ENCODE measurements around the gene PPP2R2C.

Gene PPP2R2C

DNA sequence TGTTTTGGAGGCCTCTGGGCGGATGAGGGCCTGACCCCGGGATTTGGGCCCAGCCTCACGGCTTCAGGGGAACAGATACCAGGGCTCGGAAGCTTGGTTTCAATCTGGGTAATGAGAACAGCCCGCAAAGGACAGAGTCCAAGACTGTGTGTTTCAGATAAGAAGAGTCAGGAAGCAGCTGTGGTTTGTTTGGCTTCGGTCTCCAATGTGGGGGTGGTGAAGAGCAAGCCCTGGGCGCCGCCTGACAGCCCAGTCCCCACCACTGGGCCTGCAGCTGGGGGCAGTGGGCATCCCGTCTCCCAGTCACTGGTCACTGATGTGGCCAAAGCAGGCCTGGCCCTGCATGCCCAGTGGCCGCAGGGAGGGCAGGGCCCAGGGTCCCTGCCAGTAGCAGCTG is 193.6 kb downstream of the PPP2R2C start:
- Histone ChIP-seq H3K9me3 (ENCODE audit: control insufficient read depth, insufficient read depth, low read length) (no peaks in the 10 kb centered on the region), H3K4me1 (ENCODE audit: insufficient read depth, low read length) (peaks cover 9% of the 10 kb centered on the region), H3K36me3 (ENCODE audit: insufficient read depth, low read length) (no peaks in the 10 kb centered on the region; the same call in 1 of the 2 replicates), H3K9ac (ENCODE audit: low read depth, low read length) (no peak overlapping the region)

DNA sequence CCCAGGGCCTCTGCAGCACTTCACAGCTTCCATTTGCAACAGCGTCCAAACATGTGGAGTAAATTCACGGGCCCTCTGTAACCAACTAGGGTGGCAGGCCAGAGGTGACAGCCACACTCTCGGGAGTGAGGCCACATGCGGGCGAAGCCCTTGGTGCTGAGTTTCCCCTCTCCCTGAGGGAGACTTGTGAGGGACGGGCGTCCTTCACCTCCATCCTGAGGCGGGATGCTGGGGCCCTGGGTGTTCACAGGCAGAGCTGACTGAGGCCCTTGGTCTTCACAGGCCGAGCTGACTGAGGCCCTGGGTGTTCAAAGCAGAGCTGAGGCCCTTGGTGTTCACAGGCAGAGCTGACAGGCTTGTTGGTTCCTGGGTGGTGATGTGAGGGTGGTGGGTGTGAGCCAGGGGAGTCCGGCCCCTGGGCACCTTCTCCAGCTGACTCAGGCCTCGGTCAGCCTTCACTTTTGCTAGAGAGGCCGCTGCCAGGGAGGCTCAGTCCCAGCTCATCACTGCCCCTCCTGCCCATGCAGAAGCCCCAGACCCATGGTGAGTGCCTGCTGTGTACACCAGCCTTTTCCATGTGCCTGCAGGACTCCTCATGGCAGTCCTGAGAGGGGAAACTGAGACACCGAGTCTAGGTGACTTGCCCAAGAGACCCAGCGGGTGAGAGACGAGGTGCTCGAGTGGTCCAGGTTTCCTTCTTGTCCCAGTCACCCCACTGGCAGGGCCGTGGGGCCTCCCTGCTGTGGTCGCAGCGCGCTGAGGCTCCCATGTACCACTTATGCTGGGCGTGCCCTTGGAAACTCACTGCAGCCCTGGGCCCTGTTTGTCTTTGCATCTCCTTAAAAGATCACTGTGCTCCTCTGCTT is 194.2 kb downstream of the PPP2R2C start:
- no peaks in the 10 kb centered on the region for H3K9me3 ChIP-seq (ENCODE audit: control insufficient read depth, insufficient read depth, low read length)
- no peak overlapping the region for H3K9ac ChIP-seq (ENCODE audit: low read depth, low read length)
- no peaks in the 10 kb centered on the region; the same call in 1 of the 2 replicates for H3K36me3 ChIP-seq (ENCODE audit: insufficient read depth, low read length)
- H3K4me1 ChIP-seq (ENCODE audit: insufficient read depth, low read length): peaks cover 15% of the 10 kb centered on the region

DNA sequence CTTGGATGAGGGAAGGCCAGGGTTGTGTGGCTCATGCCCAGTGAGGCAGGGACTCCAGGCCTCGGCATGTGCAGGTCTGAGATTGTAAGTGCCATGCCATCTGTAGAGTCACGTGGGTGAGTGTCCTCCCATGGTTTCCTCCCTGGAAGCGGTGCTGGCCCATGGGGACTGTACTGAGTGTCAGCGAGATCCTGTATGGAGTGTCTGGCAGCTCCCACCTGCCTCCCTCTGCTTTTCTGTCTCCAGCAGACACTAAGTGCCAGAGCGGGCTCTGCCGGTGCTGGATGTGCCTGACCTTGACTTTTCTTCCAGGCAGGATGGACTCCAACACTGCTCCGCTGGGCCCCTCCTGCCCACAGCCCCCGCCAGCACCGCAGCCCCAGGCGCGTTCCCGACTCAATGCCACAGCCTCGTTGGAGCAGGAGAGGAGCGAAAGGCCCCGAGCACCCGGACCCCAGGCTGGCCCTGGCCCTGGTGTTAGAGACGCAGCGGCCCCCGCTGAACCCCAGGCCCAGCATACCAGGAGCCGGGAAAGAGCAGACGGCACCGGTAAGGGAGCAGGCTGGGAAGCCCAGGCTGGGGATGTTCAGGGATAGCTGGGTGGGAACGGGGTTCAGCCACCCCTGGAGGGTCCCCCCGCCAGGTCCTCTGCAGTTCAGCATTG is 195.1 kb downstream of the PPP2R2C start:
- Histone ChIP-seq H3K36me3 (ENCODE audit: insufficient read depth, low read length) (no peaks in the 10 kb centered on the region; the same call in 1 of the 2 replicates), H3K9ac (ENCODE audit: low read depth, low read length) (no peak overlapping the region), H3K9me3 (ENCODE audit: control insufficient read depth, insufficient read depth, low read length) (no peaks in the 10 kb centered on the region), H3K4me1 (ENCODE audit: insufficient read depth, low read length) (peaks cover 16% of the 10 kb centered on the region)

DNA sequence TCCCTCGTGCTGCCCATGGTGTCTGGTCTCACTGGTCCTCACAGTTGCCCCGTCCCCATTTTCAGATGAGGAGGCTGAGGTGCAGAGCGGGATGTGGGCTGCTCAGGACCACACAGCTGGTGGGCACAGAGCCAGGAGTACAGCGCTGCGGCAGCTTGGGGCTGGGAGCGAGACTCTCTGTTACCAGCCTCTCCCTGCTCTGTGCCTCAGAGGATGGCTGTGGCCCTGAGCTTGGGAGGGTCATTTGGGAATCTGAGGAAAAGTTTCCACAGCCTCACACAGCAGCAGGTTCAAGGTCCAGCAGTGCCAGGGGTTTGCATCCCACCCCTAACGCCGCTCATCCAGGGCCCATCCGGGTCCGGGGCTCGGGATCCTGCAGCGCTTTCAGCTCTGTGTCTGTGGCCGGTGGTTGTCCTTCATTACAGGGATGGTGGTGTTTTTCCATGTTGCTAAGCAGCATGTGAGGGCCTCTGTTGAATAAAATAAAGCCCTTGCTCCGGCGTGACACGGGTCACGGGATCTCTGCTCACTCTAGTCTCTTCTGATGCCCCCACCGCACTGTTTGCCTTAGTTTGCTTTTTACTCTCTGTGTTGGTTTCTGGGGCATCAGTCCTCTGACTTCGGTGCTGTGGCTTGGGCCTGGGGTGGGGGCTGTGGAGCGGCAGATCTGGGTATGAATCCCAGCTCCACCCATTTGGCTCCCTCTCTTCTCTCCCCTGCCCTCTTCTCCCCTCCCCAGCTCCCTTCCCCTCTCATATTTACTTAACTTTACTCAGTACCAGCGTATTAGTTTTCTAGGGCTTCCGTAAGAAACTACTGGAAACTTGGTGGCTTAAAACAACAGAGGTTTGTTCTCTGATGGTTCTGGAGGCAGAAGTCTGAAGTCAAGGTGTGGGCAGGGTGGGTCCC is 196.3 kb downstream of the PPP2R2C start:
- peaks cover 18% of the 10 kb centered on the region for H3K4me1 ChIP-seq (ENCODE audit: insufficient read depth, low read length)
- no peak overlapping the region for H3K9ac ChIP-seq (ENCODE audit: low read depth, low read length)
- no peaks in the 10 kb centered on the region for H3K9me3 ChIP-seq (ENCODE audit: control insufficient read depth, insufficient read depth, low read length)
- no peaks in the 10 kb centered on the region; the same call in 1 of the 2 replicates for H3K36me3 ChIP-seq (ENCODE audit: insufficient read depth, low read length)

DNA sequence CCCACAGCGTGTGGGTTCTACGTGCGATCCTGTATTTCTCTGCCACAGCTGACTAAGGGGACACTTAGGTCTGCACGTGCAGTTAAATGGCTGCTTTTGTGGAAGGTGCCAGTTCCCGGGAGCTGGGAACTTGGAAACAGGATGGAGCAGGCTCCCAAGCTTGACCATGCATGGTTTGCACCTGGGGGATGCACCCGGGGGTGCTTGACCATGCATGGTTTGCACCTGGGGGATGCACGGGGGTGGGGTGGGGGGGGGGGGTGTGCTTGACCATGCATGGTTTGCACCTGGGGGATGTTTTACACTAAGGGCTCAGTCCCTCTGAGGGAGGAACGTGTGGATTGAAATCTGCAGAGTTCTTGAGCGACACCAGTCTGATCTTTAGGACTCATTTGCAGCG is 197.1 kb downstream of the PPP2R2C start:
- Histone ChIP-seq H3K9ac (ENCODE audit: low read depth, low read length) (no peak overlapping the region), H3K4me1 (ENCODE audit: insufficient read depth, low read length) (peaks cover 25% of the 10 kb centered on the region), H3K9me3 (ENCODE audit: control insufficient read depth, insufficient read depth, low read length) (no peaks in the 10 kb centered on the region), H3K36me3 (ENCODE audit: insufficient read depth, low read length) (no peaks in the 10 kb centered on the region; the same call in 1 of the 2 replicates)

DNA sequence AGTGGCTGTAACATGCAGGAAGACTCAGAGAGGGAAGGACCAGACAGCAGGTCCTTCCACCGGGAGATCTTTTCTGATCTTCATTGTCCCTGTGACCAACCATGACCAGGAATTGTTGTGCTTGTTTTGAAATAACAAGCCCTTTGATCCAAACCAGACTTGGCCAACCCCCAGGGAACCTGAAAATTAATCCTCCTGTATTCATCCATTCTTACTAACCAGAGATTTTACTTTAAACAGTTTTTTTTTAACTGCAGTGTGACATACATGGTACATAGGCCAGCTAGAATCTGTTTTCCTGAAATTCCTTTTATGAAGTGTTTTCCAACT is 198.8 kb downstream of the PPP2R2C start:
- Histone ChIP-seq H3K9ac (ENCODE audit: low read depth, low read length) (no peak overlapping the region), H3K9me3 (ENCODE audit: control insufficient read depth, insufficient read depth, low read length) (no peaks in the 10 kb centered on the region), H3K36me3 (ENCODE audit: insufficient read depth, low read length) (no peaks in the 10 kb centered on the region; the same call in 1 of the 2 replicates), H3K4me1 (ENCODE audit: insufficient read depth, low read length) (peaks cover 25% of the 10 kb centered on the region)

DNA sequence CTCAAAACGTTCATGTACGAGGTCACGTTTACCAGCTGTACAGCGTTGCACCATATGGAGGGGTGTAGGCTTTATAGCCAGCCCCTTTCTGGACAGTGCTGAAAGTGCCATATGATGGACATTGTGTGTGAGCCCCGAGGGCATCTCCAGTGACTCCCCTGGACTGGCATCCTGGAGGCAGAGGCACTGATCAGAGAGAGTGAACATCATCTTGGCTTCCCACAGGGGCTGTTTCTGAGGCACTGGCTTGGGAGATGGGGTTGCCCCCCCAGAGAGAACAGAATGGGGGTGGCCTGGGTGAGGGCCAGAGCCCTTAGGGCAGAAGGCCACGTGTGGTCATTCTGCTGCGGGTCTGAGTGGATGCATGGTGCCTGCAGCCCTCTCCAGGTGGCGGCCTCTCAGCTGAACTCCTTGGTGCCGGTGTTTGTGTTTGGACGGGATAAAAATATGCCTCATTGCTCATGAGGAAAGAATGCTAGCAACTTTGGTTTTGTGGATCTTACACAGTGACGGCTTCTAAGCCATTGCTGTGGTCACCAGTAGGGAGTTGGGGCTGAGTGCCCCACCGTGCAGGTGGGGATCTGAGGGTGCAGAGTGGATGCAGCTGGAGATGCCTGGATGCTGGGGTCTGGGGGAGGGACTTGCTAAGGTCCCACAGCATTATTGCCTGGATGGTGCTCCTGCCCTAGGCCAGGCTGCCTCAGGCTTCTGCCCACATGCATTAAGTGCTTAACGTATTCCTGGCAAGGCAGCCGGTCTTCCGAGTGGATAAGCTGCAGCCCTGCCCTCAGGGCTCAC is 199.4 kb downstream of the PPP2R2C start:
- Histone ChIP-seq H3K4me1 (ENCODE audit: insufficient read depth, low read length) (peaks cover 25% of the 10 kb centered on the region), H3K36me3 (ENCODE audit: insufficient read depth, low read length) (no peaks in the 10 kb centered on the region; the same call in 1 of the 2 replicates), H3K9ac (ENCODE audit: low read depth, low read length) (no peak overlapping the region), H3K9me3 (ENCODE audit: control insufficient read depth, insufficient read depth, low read length) (no peaks in the 10 kb centered on the region)

DNA sequence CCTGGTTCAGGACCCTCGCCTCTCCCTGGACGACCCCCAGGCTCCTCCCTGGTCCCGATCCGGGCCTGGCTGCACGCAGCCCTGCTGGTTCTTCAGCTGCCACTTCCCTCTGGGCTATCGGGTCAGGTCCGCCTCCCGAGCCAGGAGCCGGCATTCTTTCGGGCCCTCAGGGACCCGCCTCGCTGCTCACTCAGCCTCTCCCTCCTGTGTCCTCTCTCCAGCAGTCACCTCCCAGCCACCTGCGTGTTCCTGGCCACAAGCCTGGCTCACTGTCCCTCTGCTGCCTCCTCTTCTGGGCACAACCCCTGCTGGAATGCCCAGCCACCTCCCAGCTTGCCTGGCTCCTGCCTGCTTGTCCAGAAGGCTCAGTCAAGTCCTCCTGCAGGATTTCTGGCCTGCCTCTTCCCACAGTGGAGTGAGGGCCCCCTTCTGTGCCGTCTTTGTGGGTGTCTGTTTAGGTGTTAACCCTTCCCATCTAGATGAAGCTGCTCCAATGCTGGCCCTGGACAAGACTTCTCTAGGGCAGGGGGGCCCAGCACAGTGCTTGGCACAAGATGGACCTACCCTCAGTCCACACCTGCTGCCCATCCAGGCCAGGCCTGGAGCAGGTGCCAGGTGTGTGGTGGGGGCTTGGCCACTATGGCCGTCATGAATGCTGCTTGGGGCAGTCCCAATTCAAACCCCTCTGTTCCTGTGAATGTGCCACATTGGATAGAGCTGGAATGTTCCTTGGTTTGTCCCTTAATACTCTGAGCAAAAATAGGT is 200.5 kb downstream of the PPP2R2C start:
- H3K4me1 ChIP-seq (ENCODE audit: insufficient read depth, low read length): peaks cover 25% of the 10 kb centered on the region

DNA sequence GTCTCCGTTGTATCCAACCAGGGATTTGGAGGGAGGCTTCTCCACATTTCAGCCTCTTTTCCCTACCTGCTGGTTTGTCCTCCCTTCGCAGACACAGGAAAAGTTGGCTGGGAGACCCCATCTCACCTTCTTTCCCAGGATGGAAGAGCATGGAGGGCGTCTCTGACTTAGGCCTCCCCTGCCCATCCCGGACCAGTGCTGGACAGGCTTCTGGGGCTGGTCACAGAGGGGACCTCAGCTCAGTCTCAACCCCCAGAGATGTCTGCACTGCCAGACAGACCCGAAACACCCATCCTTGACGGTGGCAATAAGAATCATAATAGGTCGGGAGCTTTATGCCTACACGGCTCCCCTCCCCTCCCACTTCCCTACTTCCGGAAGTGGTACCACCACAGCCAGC is 201.2 kb downstream of the PPP2R2C start:
- H3K4me1 ChIP-seq (ENCODE audit: insufficient read depth, low read length): peaks cover 25% of the 10 kb centered on the region
- H3K9ac ChIP-seq (ENCODE audit: low read depth, low read length): no peak overlapping the region
- no peaks in the 10 kb centered on the region for H3K9me3 ChIP-seq (ENCODE audit: control insufficient read depth, insufficient read depth, low read length)
- no peaks in the 10 kb centered on the region for H3K36me3 ChIP-seq (ENCODE audit: insufficient read depth, low read length)

More for the DNA sequence above, 200.5 kb downstream of the PPP2R2C start:
- Histone ChIP-seq H3K9me3 (ENCODE audit: control insufficient read depth, insufficient read depth, low read length) (no peaks in the 10 kb centered on the region), H3K36me3 (ENCODE audit: insufficient read depth, low read length) (no peaks in the 10 kb centered on the region), H3K9ac (ENCODE audit: low read depth, low read length) (no peak overlapping the region)

DNA sequence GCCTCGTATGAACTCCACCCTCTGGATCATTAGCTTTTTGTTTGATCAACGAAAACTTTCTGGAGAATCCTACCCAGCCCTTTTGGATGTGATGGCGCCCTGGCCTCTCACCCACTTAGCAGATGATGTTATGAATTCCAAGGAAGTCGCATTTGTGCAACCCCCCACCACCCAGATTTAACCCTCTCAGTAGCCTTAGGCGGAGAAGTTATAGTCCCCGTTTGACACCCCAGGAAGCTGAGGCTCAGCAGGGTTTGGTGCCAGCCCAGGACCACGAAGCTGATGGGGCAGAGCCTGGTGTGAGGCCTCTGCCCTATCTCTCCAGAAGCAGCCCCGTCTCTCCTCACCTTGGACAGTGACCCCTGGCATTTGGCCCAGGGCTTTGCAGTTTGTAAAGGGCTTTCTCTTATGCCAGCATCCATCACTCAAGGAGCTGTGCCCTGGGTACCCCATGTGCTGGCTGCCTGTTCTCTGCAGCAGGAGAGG is 201.7 kb downstream of the PPP2R2C start:
- no peaks in the 10 kb centered on the region for H3K36me3 ChIP-seq (ENCODE audit: insufficient read depth, low read length)
- no peaks in the 10 kb centered on the region for H3K9me3 ChIP-seq (ENCODE audit: control insufficient read depth, insufficient read depth, low read length)
- H3K9ac ChIP-seq (ENCODE audit: low read depth, low read length): peak overlapping the region; percentile 46
- H3K4me1 ChIP-seq (ENCODE audit: insufficient read depth, low read length): peaks cover 25% of the 10 kb centered on the region
